Mucosa of descending colon (tissue), 3 donors: Measurements from ENCODE around the gene OPRD1. TPM values are rescaled to one million over a fixed set of nuclear protein-coding genes. Genes with fewer than 3 reads are reported as not detected.

Experiments used
- ATAC-seq: fragments of 200-7000 bp; cut with Tn5 transposase; one replicate; pipeline ENCODE4 v1.9.1; 2020; ENCODE audit warnings: mild to moderate bottlenecking, moderate library complexity
- DNase-seq, 3 donors: peaks; one replicate each; pipeline ENCODE4 v3.0.0-alpha.2; 2020
- H3K36me3 ChIP-seq: fragments of 200-600 bp; one replicate; pipeline ENCODE4 v1.8.0; 2021; ENCODE audit warnings: low read depth, mild to moderate bottlenecking
- H3K4me1 ChIP-seq: fragments of 200-600 bp; one replicate; pipeline ENCODE4 v1.8.0; 2021; ENCODE audit warnings: low read depth, mild to moderate bottlenecking
- H3K4me3 ChIP-seq: fragments of 200-600 bp; one replicate; pipeline ENCODE4 v1.8.0; 2021; ENCODE audit warnings: mild to moderate bottlenecking
- H3K9me3 ChIP-seq: fragments of 200-600 bp; one replicate; pipeline ENCODE4 v1.8.0; 2021; ENCODE audit warnings: mild to moderate bottlenecking
- CTCF ChIP-seq: fragments of 200-600 bp; IDR thresholded peaks from one replicate; pipeline ENCODE4 v1.8.0; 2022; ENCODE audit warnings: antibody characterized with exemption, mild to moderate bottlenecking
- intact Hi-C, 2 donors: fragments of 100-400 bp; cut with DNase I in 1 of 2; cut with micrococcal nuclease in 1 of 2; formaldehyde crosslinking; loops; one replicate each; pipeline versions ENCODE4 v1.11.0 to v1.11.1; 2022; cut with DNase I, micrococcal nuclease
- total RNA-seq, 3 donors: library from RNA; stranded (reverse); fragmentation: NEBNext Ultra II Directional in 2 of 3; extraction: Animal tissue kit (Norgen Biotek cat#: 25700) in 2 of 3; gene quantifications; one replicate each; pipeline versions ENCODE4 v1.2.1 to v1.2.4, GENCODE V29; 2021 to 2023
- donor health status: DM: no; HTN: no; CAD: no; lungs with moderate emphysema.
- donor health status: DM: no; HTN: no; CAD: no.
- donor health status: DM: no; HTN: yes; CAD: no.

The OPRD1 gene
- total RNA-seq, 3 donors from 2014 or later, result 0.06 to 1.1 (median 0.48) TPM

- Histone ChIP-seq H3K9me3 (no peaks in the 10 kb centered on the region), H3K36me3 (no peaks in the 10 kb centered on the region), H3K4me3 (no peak overlapping the region), H3K4me1 (peaks cover 8% of the 10 kb centered on the region)
- intact Hi-C loops, result no loop called here
- no peak for DNase-seq
- no peak for TF ChIP-seq CTCF
- ATAC-seq, result no peak
Observed at GRCh38 chr1:28913786-28914227, 101.8 kb downstream of the OPRD1 start.

DNA sequence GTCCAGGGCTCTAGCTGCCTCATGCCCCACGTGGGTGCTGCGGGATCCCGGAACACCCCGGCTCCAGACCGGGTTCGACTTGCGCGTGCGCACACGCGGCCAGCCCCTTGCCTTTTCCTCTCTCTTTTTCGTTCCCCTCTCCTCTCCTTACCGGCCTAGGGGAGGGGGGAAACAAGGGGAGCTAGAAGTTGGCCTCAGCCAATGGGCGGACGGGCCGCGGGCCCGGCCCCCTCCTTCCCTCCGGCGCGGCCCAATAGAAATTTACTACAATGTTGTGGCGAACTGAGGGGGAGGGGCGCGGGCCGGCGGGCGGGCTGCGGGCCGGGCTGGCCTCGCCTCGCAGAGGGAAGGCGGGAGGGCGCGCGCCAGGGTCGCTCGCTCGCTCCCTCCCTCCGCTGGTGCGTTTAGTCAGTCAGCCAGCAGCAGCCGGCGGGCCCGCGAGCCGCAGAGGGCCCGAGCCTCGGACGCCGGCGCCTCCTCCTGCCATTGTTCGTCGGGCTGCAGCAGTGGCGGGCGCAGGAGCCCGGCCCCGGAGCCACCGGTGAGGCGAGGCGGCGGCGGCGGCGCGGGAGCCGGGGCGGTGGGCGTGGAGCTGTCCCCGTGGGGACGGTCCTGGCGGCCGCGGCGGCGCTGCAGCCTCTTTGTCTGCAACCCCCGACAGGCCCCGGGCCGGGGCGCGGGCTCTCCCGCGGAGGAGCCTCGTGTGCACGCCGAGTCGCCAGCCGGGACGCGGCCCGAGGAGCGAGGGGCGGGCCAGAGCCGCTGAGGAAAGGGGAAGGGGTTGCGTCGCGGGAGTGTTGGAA, 102.5 kb downstream of the OPRD1 start, which contains the start of gene EPB41:
EPB41 (plus strand) TSS at position 342 of the 803 bp plus-strand sequence. CDS start 72,869 bp downstream, outside the sequence.
- no peaks in the 10 kb centered on the region for H3K9me3 ChIP-seq
- ATAC-seq (peak; percentile 97), DNase-seq (peak; percentile 93 to 94 (median 93))
- peak within 1 kb of the TSS; percentile 62 for H3K4me3 ChIP-seq
- H3K36me3 ChIP-seq, result no peaks in the 10 kb centered on the region
- intact Hi-C loops, result no loop called here
- H3K4me1 ChIP-seq, result peaks cover 8% of the 10 kb centered on the region
- TF ChIP-seq CTCF, result no peak

- H3K4me3 ChIP-seq, result peak overlapping the region; percentile 62
- H3K9me3 ChIP-seq, result no peaks in the 10 kb centered on the region
- intact Hi-C loops, result no loop called here
- DNase-seq (peak; percentile 52 to 64 (median 62)), ATAC-seq (peak; percentile 53)
- no peak for TF ChIP-seq CTCF
- H3K36me3 ChIP-seq, result no peaks in the 10 kb centered on the region
- peaks cover 8% of the 10 kb centered on the region for H3K4me1 ChIP-seq
Observed at GRCh38 chr1:28915031-28915895, 103.3 kb downstream of the OPRD1 start.

GRCh38 chr1:28917757-28918118, 105.8 kb downstream of the OPRD1 start:
- peaks cover 8% of the 10 kb centered on the region for H3K4me1 ChIP-seq
- intact Hi-C loops, result no loop called here
- H3K36me3 ChIP-seq, result no peaks in the 10 kb centered on the region
- no peak overlapping the region for H3K4me3 ChIP-seq
- no peak for TF ChIP-seq CTCF
- DNase-seq (no peak), ATAC-seq (no peak)
- no peaks in the 10 kb centered on the region for H3K9me3 ChIP-seq

Other genes starting within 250 kb of the OPRD1 start
- 1 to 10 TPM; 3.5 to 5.9 (median 3.8) TPM for gene RAB42, start 219.9 kb upstream of the OPRD1 start, total RNA-seq
- gene TAF12, start 169.1 kb upstream of the OPRD1 start, total RNA-seq, result 10 to 100 TPM; 12.2 to 23.2 (median 15.5) TPM
- gene RNU11, start 163.6 kb upstream of the OPRD1 start, total RNA-seq, result not detected
- gene GMEB1, start 143.4 kb upstream of the OPRD1 start, total RNA-seq, result 10 to 100 TPM; 12.5 to 13.9 (median 13.0) TPM
- gene YTHDF2, start 75.2 kb upstream of the OPRD1 start, total RNA-seq, result 10 to 100 TPM; 55.7 to 59.0 (median 55.8) TPM
- gene EPB41, start 102.4 kb downstream of the OPRD1 start, total RNA-seq, result 10 to 100 TPM; 45.8 to 82.2 (median 76.3) TPM